ENCODE data around the gene SUCLG2. TPM values are rescaled to one million over a fixed set of nuclear protein-coding genes. Genes with fewer than 3 reads are reported as not detected.
"Not testable (repeated sequence)": the region's sequence is repeated elsewhere in the genome, so short reads cannot be mapped to it uniquely, and the experiment has no call there.

SUCLG2 gene
- total and polyA plus RNA-seq, 11 donors: 41.6 to 119 (median 77.6) TPM

GRCh38 chr3:67557848-67558355 lies 96.5 kb downstream of the SUCLG2 start:
- DNase-seq (no peak), ATAC-seq (no peak)
- Histone ChIP-seq H3K36me3 (peaks cover 0 to 20% (median 0%) of the 10 kb centered on the region in 9 donors), H3K4me3 (no peak overlapping the region), H3K9me3 (no peaks in the 10 kb centered on the region), H3K27ac (no peak overlapping the region), H3K4me1 (peaks cover 0 to 9% (median 0%) of the 10 kb centered on the region in 12 donors), H3K27me3 (no peaks in the 10 kb centered on the region)
- WGBS, 4 donors: 87 to 92% (median 90%) methylated on average over 3 of the region's 3 CpGs
- intact Hi-C loops (cut with DNase I): no loop called here
- TF ChIP-seq POLR2A (IDR thresholded peaks at IDR 0.05): no peak
- no peak for TF ChIP-seq CTCF (IDR thresholded peaks at IDR 0.05)

GRCh38 chr3:67551361-67552016 lies 102.9 kb downstream of the SUCLG2 start:
- DNase-seq (no peak), ATAC-seq (no peak)
- no peaks in the 10 kb centered on the region for H3K4me1 ChIP-seq
- intact Hi-C loops (cut with DNase I): no loop called here
- H3K4me3 ChIP-seq: no peak overlapping the region
- 59 to 69% (median 67%) methylated on average over 6 of the region's 6 CpGs for WGBS, 4 donors
- peaks cover 0 to 13% (median 0%) of the 10 kb centered on the region in 9 donors for H3K36me3 ChIP-seq
- no peaks in the 10 kb centered on the region for H3K9me3 ChIP-seq
- no peak overlapping the region for H3K27ac ChIP-seq
- TF ChIP-seq CTCF (IDR thresholded peaks at IDR 0.05) (no peak), POLR2A (IDR thresholded peaks at IDR 0.05) (no peak)
- no peaks in the 10 kb centered on the region for H3K27me3 ChIP-seq

- TF ChIP-seq POLR2A (IDR thresholded peaks at IDR 0.05) (no peak), CTCF (IDR thresholded peaks at IDR 0.05) (no peak)
- 80 to 92% (median 90%) methylated on average over 7 of the region's 7 CpGs for WGBS, 4 donors
- DNase-seq (no peak), ATAC-seq (no peak)
- Histone ChIP-seq H3K9me3 (no peaks in the 10 kb centered on the region), H3K4me3 (no peak overlapping the region), H3K27ac (no peak overlapping the region), H3K36me3 (peaks cover 0 to 10% (median 0%) of the 10 kb centered on the region in 9 donors), H3K27me3 (no peaks in the 10 kb centered on the region), H3K4me1 (no peaks in the 10 kb centered on the region)
- intact Hi-C loops (cut with DNase I): no loop called here
Measured at GRCh38 chr3:67550541-67550940, 103.9 kb downstream of the SUCLG2 start.

DNA sequence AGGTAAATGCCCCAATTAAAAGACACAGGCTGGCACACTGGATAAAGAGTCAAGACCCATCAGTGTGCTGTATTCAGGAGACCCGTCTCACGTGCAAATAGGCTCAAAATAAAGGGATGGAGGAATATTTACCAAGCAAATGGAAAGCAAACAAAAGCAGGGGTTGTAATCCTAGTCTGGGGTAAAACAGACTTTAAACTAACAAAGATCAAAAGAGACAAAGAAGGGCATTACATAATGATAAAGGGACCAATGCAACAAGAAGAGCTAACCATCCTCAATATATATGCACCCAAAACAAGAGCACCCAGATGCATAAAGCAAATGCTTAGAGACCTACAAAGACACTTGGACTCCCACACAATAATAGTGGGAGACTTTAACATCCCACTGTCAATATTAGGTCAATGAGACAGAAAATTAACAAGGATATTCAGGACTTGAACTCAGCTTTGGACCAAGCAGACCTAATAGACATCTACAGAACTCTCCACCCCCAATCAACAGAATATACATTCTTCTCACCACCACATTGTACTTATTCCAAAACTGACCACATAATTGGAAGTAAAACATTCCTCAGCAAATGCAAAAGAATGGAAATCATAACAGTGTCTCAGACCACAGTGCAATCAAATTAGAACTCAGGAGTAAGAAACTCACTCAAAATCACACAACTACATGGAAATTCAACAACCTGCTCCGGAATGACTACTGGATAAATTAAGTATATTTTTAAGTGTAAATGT lies 111.7 kb downstream of the SUCLG2 start:
- H3K27ac ChIP-seq; H3K27me3 ChIP-seq; intact Hi-C loops (cut with DNase I); H3K36me3 ChIP-seq; ATAC-seq; H3K4me3 ChIP-seq; H3K4me1 ChIP-seq; DNase-seq: not testable (repeated sequence)
- WGBS, 4 donors: 96 to 99% (median 98%) methylated on average over 3 of the region's 3 CpGs
- H3K9me3 ChIP-seq: peaks cover 0 to 14% (median 0%) of the 10 kb centered on the region in 12 donors
